IMR-90 (cell line): ENCODE results near the gene BUD23. TPM values are rescaled to one million over a fixed set of nuclear protein-coding genes. Genes with fewer than 3 reads are reported as not detected.

Experiments used
- ATAC-seq: fragments of 200-7000 bp; cut with Tn5 transposase; 2 replicates; pipeline ENCODE4 v1.9.1; 2020; ENCODE audit warnings: low read depth, mild to moderate bottlenecking, moderate library complexity
- BruUV-seq: library from RNA; stranded (reverse); fragments of 400-500 nt; replicated peaks from 2 replicates; lab custom pipeline; 2021; lab: Mats Ljungman, UMichigan
- CTCF ChIA-PET: fragments of 300-600 bp; formaldehyde crosslinking; extraction: SDS; loops from one replicate; lab custom pipeline; 2021; ENCODE audit warnings: antibody characterized with exemption; lab: Yijun Ruan, JAX
- POLR2A ChIA-PET: fragments of 300-600 bp; sonication (Branson Sonifier 250); formaldehyde crosslinking; loops from one replicate; lab custom pipeline; 2022; ENCODE audit warnings: antibody characterized with exemption; ENCODE audit not compliant: unreplicated experiment; lab: Charles Lee
- DNase-seq: peaks from one replicate; pipeline ENCODE4 v3.0.0; 2013
- H2AFZ ChIP-seq: replicated peaks from 2 replicates; pipeline ENCODE3; 2013; ENCODE audit warnings: low read length, mild to moderate bottlenecking; ENCODE audit not compliant: poor library complexity
- H2AK5ac ChIP-seq: 2 replicates; pipeline ENCODE4 v1.6.1; 2013; ENCODE audit warnings: low read depth, low read length, inconsistent platforms
- H2AK9ac ChIP-seq: replicated peaks from 2 replicates; pipeline ENCODE3; 2013; ENCODE audit warnings: mild to moderate bottlenecking, low read depth, low read length, moderate library complexity; ENCODE audit not compliant: poor library complexity
- H2BK120ac ChIP-seq: 2 replicates; pipeline ENCODE4 v1.6.1; 2013; ENCODE audit warnings: low read depth, low read length, inconsistent platforms
- H2BK15ac ChIP-seq: 3 replicates; pipeline ENCODE4 v1.6.1; 2013; ENCODE audit warnings: low read depth, low read length, inconsistent platforms
- H2BK20ac ChIP-seq: 2 replicates; pipeline ENCODE4 v1.6.1; 2013; ENCODE audit warnings: low read depth, mild to moderate bottlenecking, inconsistent platforms, low read length, moderate library complexity
- H2BK5ac ChIP-seq: 2 replicates; pipeline ENCODE4 v1.6.1; 2013; ENCODE audit warnings: mild to moderate bottlenecking, low read depth, low read length, inconsistent platforms; ENCODE audit not compliant: poor library complexity, severe bottlenecking
- H3K14ac ChIP-seq: replicated peaks from 2 replicates; pipeline ENCODE4 v1.6.1; 2013; ENCODE audit warnings: low read depth, low read length, inconsistent platforms
- H3K18ac ChIP-seq: 2 replicates; pipeline ENCODE4 v1.6.1; 2013; ENCODE audit warnings: low read depth, low read length, control low read depth
- H3K23ac ChIP-seq: 2 replicates; pipeline ENCODE4 v1.6.1; 2013; ENCODE audit warnings: low read depth, low read length, inconsistent platforms
- H3K27ac ChIP-seq: 2 replicates; pipeline ENCODE4 v1.5.1; 2013; ENCODE audit warnings: mild to moderate bottlenecking, control low read depth, low read length; ENCODE audit not compliant: insufficient read depth
- H3K27me3 ChIP-seq: 2 replicates; pipeline ENCODE4 v1.6.1; 2013; ENCODE audit warnings: low read length; ENCODE audit not compliant: control insufficient read depth, insufficient read depth
- H3K36me3 ChIP-seq: 2 replicates; pipeline ENCODE4 v1.6.1; 2013; ENCODE audit warnings: low read length, mixed read lengths; ENCODE audit not compliant: control insufficient read depth, insufficient read depth
- H3K4ac ChIP-seq: 2 replicates; pipeline ENCODE4 v1.6.1; 2013; ENCODE audit warnings: low read depth, low read length, inconsistent platforms
- H3K4me1 ChIP-seq: 2 replicates; pipeline ENCODE4 v1.6.1; 2013; ENCODE audit warnings: low read length, mixed read lengths; ENCODE audit not compliant: control insufficient read depth, insufficient read depth
- H3K4me2 ChIP-seq: 2 replicates; pipeline ENCODE4 v1.6.1; 2013; ENCODE audit warnings: low read depth, mild to moderate bottlenecking, control low read depth, low read length, moderate library complexity
- H3K4me3 ChIP-seq: 2 replicates; pipeline ENCODE4 v1.5.1; 2013; ENCODE audit warnings: low read depth, mild to moderate bottlenecking, control low read depth, low read length, moderate library complexity; ENCODE audit not compliant: insufficient read depth
- H3K56ac ChIP-seq: 2 replicates; pipeline ENCODE4 v1.6.1; 2013; ENCODE audit warnings: low read length, inconsistent platforms; ENCODE audit not compliant: insufficient read depth; ENCODE audit errors: extremely low read depth
- H3K79me1 ChIP-seq, 2 experiments: 2 replicates each; pipeline ENCODE4 v1.6.1; 2013; ENCODE audit warnings: low read length in 2 of 2, inconsistent platforms in 1 of 2, low read depth in 1 of 2
- H3K9ac ChIP-seq: 2 replicates; pipeline ENCODE4 v1.6.1; 2013; ENCODE audit warnings: low read depth, low read length, control low read depth
- H3K9me1 ChIP-seq: 2 replicates; pipeline ENCODE4 v1.6.1; 2013; ENCODE audit warnings: low read length, inconsistent platforms; ENCODE audit not compliant: insufficient read depth
- H3K9me3 ChIP-seq: 2 replicates; pipeline ENCODE4 v1.6.1; 2013; ENCODE audit warnings: low read length; ENCODE audit not compliant: control insufficient read depth, insufficient read depth
- H4K20me1 ChIP-seq: 2 replicates; pipeline ENCODE4 v1.6.1; 2013; ENCODE audit warnings: low read length, inconsistent platforms; ENCODE audit not compliant: insufficient read depth
- H4K5ac ChIP-seq: 2 replicates; pipeline ENCODE4 v1.6.1; 2013; ENCODE audit warnings: mild to moderate bottlenecking, low read depth, low read length, control low read depth
- H4K8ac ChIP-seq, 2 experiments: 2 replicates each; pipeline ENCODE4 v1.6.1; 2013; ENCODE audit warnings: low read depth in 2 of 2, low read length in 2 of 2, control low read depth in 1 of 2, inconsistent platforms in 1 of 2
- H4K91ac ChIP-seq: 2 replicates; pipeline ENCODE4 v1.6.1; 2013; ENCODE audit warnings: low read depth, low read length, inconsistent platforms; ENCODE audit not compliant: insufficient read depth
- BHLHE40 ChIP-seq: fragments of 150-350 bp; IDR thresholded peaks from 2 replicates; pipeline ENCODE4 v1.6.1; 2016; ENCODE audit warnings: mild to moderate bottlenecking, low read depth, low read length
- CEBPB ChIP-seq: IDR thresholded peaks from 2 replicates; pipeline ENCODE4 v1.6.1; 2012; ENCODE audit warnings: low read depth, low read length, improper control_type of control experiment
- CHD1 ChIP-seq: IDR thresholded peaks from 2 replicates; pipeline ENCODE4 v1.6.1; 2012; ENCODE audit warnings: low read depth, low read length, improper control_type of control experiment
- FOS ChIP-seq: fragments of 150-350 bp; IDR thresholded peaks from 2 replicates; pipeline ENCODE4 v1.6.1; 2016; ENCODE audit warnings: low read depth, low read length
- MAFK ChIP-seq: IDR thresholded peaks from 2 replicates; pipeline ENCODE4 v1.6.1; 2012; ENCODE audit warnings: low read depth, low read length, improper control_type of control experiment
- NFE2L2 ChIP-seq: fragments of 150-350 bp; IDR thresholded peaks from 2 replicates; pipeline ENCODE4 v1.6.1; 2016; ENCODE audit warnings: low read depth, mild to moderate bottlenecking, low read length
- POLR2A ChIP-seq: IDR thresholded peaks from 2 replicates; pipeline ENCODE4 v1.6.1; 2012; ENCODE audit warnings: mild to moderate bottlenecking, low read depth, low read length
- RCOR1 ChIP-seq: IDR thresholded peaks from 2 replicates; pipeline ENCODE4 v1.6.1; 2012; ENCODE audit warnings: mild to moderate bottlenecking, low read length, improper control_type of control experiment; ENCODE audit not compliant: insufficient replicate concordance
- RFX5 ChIP-seq: IDR thresholded peaks from 2 replicates; pipeline ENCODE4 v1.8.0; 2012; ENCODE audit warnings: low read depth, mild to moderate bottlenecking, low read length, moderate library complexity
- SMC3 ChIP-seq: fragments of 150-350 bp; IDR thresholded peaks from 2 replicates; pipeline ENCODE4 v1.6.1; 2016; ENCODE audit warnings: low read depth, mild to moderate bottlenecking, antibody characterized with exemption, low read length, moderate library complexity
- WGBS, 2 experiments: methylation state at CpG; one replicate each; pipeline versions ENCODE4 v1.1.5 to v1.1.7; 2013; ENCODE audit warnings: missing lambda C conversion rate in 2 of 2; ENCODE audit not compliant: insufficient read length in 1 of 2; ENCODE audit errors: extremely low coverage in 2 of 2; 5-methylcytosine and 5-hydroxymethylcytosine counted together
- dilution Hi-C: fragments of 300-500 bp; cut with HindIII; formaldehyde crosslinking; loops from one replicate; pipeline ENCODE4 v1.14.3; 2018; ENCODE audit warnings: low sequenced_read_pairs; ENCODE audit not compliant: unreplicated experiment
- in situ Hi-C: fragments of 300-500 bp; cut with MboI; formaldehyde crosslinking; loops from 3 replicates; pipeline ENCODE4 v1.14.3; 2019; ENCODE audit warnings: low sequenced_read_pairs, inconsistent platforms, mixed read lengths
- intact Hi-C: fragments of 100-400 bp; cut with micrococcal nuclease; formaldehyde crosslinking; loops from 2 replicates; pipeline ENCODE4 v1.10.0; 2022
- polyA plus RNA-seq, 3 experiments: library from polyadenylated mRNA; depleted of rRNA; stranded (reverse); fragments of >200 nt; gene quantifications; 2 replicates each; pipeline ENCODE4 v1.2.3, GENCODE V29; 2012; ENCODE audit warnings: low replicate concordance in 1 of 3
- total RNA-seq: library from RNA; depleted of rRNA; stranded (reverse); fragments of >200 nt; gene quantifications from 2 replicates; pipeline ENCODE4 v1.2.3, GENCODE V29; 2012
- TF ChIP-seq, protein P1 (sequence below): fragments of 150-350 bp; IDR thresholded peaks from 2 replicates; pipeline ENCODE4 v1.6.1; 2017; ENCODE audit warnings: mild to moderate bottlenecking, antibody characterized with exemption, low read length, low read depth
- TF ChIP-seq, protein P2 (sequence below): fragments of 150-350 bp; IDR thresholded peaks from 2 replicates; pipeline ENCODE4 v1.6.1; 2016; ENCODE audit warnings: low read depth, mild to moderate bottlenecking, low read length, moderate library complexity, borderline replicate concordance
- TF ChIP-seq, protein P3 (sequence below): conservative IDR thresholded peaks from 2 replicates; pipeline ENCODE4 v1.5.1; 2012; ENCODE audit warnings: mild to moderate bottlenecking, low read depth, low read length, improper control_type of control experiment

The BUD23 gene
- total and polyA plus RNA-seq, 2 of the 4 experiments (the other 2 are of a cell fraction) = 35.7 to 65.2 TPM

DNA sequence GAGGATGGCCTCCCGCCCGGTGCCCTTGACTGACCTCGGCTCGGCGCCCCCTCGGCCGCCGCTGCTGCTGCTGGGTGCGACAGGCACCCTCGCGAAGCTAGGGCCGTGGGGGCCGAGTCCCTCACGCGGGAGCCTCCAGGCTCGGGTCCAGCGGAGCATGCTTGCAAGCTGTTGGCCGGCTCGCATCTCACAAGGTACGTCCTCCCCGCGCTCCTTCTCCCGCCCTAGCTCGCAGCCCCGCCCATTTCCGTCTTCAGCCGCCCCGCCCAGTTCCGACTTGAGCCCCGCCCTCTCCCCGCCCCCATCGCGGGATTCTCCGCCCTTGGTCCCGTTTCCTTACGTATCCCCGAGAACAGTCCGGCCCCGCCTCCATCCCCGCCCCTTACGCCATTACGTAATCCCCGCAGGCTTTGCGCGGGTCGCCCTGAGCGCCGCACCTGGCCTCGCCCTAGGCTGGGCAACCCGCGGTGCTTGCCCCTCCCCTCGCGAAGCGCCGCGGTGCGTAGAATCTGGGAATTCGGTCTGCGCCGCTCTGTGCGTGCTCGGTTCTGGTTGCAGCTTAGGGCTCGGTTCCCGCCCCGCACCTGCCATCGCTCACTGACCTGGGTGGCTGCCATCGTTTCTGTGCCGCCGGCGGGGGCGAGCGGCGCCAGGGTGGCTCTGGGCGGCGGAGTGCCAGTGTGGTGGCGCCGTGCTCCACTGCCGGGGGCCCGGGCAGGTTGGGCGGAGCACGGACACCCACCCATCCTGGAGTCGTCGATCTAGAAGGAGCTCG lies 55.4 kb downstream of the BUD23 start, which contains the start of gene ABHD11:
Gene ABHD11 (minus strand): TSS at position 191 of the 775 bp plus-strand sequence. CDS start 32 bp downstream, at position 159.
- Histone ChIP-seq H2BK120ac (peak within 1 kb of the TSS; percentile 45; the same call in 1 of the 2 replicates), H3K4me3 (peak within 1 kb of the TSS; percentile 99), H2AFZ (peak within 1 kb of the TSS; percentile 98), H3K14ac (peak within 1 kb of the TSS; percentile 48), H2BK5ac (peak within 1 kb of the TSS; percentile 1), H3K4me2 (peak within 1 kb of the TSS; percentile 95), H3K36me3 (0 out of 2 replicates have a peak, but pooled peaks cover 6% of the 10 kb centered on the region), H3K9me1 (peaks cover 8% of the 10 kb centered on the region), H4K20me1 (peaks cover 3% of the 10 kb centered on the region; the same call in 1 of the 2 replicates), H3K9me3 (no peaks in the 10 kb centered on the region), H2BK15ac (no peak within 1 kb of the TSS), H4K91ac (peak within 1 kb of the TSS; percentile 55; the same call in 1 of the 2 replicates), H3K79me1 (peaks cover 5 to 27% of the 10 kb centered on the region in 2 experiments; a peak in 3 of 4 replicates), H3K4me1 (peaks cover 7% of the 10 kb centered on the region), H2AK5ac (peak within 1 kb of the TSS; percentile 83), H3K23ac (peak within 1 kb of the TSS; percentile 38), H3K4ac (peak within 1 kb of the TSS; percentile 73), H2AK9ac (peak within 1 kb of the TSS; percentile 83), H3K27ac (peak within 1 kb of the TSS; percentile 69), H3K27me3 (no peaks in the 10 kb centered on the region), H3K18ac (peak within 1 kb of the TSS; percentile 63; the same call in 1 of the 2 replicates), H2BK20ac (no peak within 1 kb of the TSS), H3K56ac (0 out of 2 replicates have a peak within 1 kb of the TSS, but pooled peaks have one; percentile 26), H3K9ac (peak within 1 kb of the TSS; percentile 79), H4K8ac (peak within 1 kb of the TSS; percentile 54 to 84), H4K5ac (peak within 1 kb of the TSS; percentile 97)
- intact Hi-C loops = loop anchor here (5.0 kb wide), 1 partner anchor 114 kb away; no protein-coding TSS in a partner anchor
- dilution Hi-C loops = no loop called here
- in situ Hi-C loops = no loop called here
- POLR2A ChIA-PET = no interaction called here
- WGBS, 2 experiments = 1% methylated on average over 40 of the region's 84 CpGs; no CpG with 5 or more reads in 1 of the 2 experiments
- BruUV-seq = no TSS peak
- ATAC-seq = peak; percentile 94
- CTCF ChIA-PET = interaction anchor here (1.6 kb wide), 1 partner anchor 13 kb away, joined by 6 read pairs; no protein-coding TSS in a partner anchor
- DNase-seq = peak; percentile 93
- TF ChIP-seq RFX5 (no peak), MAFK (no peak), NFE2L2 (no peak), FOS (no peak), SMC3 (no peak), CEBPB (peak; percentile 96), BHLHE40 (no peak), CHD1 (no peak), POLR2A (0 out of 2 replicates have a peak, but pooled peaks have one; percentile 40), RCOR1 (no peak)
- TF ChIP-seq, protein P1, sequence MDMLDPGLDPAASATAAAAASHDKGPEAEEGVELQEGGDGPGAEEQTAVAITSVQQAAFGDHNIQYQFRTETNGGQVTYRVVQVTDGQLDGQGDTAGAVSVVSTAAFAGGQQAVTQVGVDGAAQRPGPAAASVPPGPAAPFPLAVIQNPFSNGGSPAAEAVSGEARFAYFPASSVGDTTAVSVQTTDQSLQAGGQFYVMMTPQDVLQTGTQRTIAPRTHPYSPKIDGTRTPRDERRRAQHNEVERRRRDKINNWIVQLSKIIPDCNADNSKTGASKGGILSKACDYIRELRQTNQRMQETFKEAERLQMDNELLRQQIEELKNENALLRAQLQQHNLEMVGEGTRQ = no peak
- TF ChIP-seq, protein P2, sequence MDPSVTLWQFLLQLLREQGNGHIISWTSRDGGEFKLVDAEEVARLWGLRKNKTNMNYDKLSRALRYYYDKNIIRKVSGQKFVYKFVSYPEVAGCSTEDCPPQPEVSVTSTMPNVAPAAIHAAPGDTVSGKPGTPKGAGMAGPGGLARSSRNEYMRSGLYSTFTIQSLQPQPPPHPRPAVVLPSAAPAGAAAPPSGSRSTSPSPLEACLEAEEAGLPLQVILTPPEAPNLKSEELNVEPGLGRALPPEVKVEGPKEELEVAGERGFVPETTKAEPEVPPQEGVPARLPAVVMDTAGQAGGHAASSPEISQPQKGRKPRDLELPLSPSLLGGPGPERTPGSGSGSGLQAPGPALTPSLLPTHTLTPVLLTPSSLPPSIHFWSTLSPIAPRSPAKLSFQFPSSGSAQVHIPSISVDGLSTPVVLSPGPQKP = no peak
- TF ChIP-seq, protein P3, sequence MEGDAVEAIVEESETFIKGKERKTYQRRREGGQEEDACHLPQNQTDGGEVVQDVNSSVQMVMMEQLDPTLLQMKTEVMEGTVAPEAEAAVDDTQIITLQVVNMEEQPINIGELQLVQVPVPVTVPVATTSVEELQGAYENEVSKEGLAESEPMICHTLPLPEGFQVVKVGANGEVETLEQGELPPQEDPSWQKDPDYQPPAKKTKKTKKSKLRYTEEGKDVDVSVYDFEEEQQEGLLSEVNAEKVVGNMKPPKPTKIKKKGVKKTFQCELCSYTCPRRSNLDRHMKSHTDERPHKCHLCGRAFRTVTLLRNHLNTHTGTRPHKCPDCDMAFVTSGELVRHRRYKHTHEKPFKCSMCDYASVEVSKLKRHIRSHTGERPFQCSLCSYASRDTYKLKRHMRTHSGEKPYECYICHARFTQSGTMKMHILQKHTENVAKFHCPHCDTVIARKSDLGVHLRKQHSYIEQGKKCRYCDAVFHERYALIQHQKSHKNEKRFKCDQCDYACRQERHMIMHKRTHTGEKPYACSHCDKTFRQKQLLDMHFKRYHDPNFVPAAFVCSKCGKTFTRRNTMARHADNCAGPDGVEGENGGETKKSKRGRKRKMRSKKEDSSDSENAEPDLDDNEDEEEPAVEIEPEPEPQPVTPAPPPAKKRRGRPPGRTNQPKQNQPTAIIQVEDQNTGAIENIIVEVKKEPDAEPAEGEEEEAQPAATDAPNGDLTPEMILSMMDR = no peak
